ENCODE data around the gene RIMS1.

RIMS1 gene

DNA sequence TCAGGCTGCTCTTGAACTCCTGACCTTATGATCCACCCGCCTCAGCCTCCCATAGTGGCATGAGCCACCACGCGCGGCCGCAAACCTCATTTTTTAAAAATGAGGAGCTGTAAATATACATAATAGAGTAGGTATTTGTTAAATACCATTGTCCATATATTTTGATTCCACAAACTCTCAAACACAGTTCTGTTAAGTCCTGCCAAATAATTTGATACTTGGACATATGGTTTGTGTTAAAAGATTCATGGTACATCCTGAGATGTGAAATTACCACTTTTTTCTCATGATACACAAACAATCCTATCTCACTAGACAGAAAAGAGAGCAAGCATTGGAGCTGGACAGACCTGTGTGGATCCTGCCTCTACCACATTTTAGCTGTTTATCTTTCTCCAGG, 401.5 kb downstream of the RIMS1 start:
- no peak overlapping the region for H3K4me3 ChIP-seq (ENCODE audit: low read depth, low read length)
- DNase-seq (ENCODE audit: low read depth) = no peak
- TF ChIP-seq, protein P1, sequence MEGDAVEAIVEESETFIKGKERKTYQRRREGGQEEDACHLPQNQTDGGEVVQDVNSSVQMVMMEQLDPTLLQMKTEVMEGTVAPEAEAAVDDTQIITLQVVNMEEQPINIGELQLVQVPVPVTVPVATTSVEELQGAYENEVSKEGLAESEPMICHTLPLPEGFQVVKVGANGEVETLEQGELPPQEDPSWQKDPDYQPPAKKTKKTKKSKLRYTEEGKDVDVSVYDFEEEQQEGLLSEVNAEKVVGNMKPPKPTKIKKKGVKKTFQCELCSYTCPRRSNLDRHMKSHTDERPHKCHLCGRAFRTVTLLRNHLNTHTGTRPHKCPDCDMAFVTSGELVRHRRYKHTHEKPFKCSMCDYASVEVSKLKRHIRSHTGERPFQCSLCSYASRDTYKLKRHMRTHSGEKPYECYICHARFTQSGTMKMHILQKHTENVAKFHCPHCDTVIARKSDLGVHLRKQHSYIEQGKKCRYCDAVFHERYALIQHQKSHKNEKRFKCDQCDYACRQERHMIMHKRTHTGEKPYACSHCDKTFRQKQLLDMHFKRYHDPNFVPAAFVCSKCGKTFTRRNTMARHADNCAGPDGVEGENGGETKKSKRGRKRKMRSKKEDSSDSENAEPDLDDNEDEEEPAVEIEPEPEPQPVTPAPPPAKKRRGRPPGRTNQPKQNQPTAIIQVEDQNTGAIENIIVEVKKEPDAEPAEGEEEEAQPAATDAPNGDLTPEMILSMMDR (IDR thresholded peaks at IDR 0.05; ENCODE audit: low read depth, low read length, missing control alignments) = no peak

DNA sequence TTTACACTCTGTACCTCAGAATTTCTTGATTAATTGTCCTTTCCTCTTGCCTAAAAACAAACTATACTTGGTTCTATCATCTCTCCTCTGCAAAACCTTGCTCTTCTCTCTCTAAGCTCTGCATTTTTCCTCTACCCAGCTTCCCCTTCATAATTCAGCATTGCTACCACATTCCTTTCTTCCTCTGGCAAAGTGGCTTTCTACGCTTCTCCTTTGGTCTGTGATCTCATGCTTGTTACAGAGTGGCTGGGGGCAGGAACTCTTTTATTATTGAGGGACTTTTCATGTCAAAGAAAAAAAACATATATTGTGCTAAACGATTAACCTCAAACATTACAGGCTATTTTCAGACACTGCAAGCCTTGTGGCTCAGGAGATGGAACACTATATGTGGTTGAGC, 402.2 kb downstream of the RIMS1 start:
- TF ChIP-seq, protein P1 (IDR thresholded peaks at IDR 0.05; ENCODE audit: low read depth, low read length, missing control alignments) = no peak
- H3K4me3 ChIP-seq (ENCODE audit: low read depth, low read length) = no peak overlapping the region
- no peak for DNase-seq (ENCODE audit: low read depth)

DNA sequence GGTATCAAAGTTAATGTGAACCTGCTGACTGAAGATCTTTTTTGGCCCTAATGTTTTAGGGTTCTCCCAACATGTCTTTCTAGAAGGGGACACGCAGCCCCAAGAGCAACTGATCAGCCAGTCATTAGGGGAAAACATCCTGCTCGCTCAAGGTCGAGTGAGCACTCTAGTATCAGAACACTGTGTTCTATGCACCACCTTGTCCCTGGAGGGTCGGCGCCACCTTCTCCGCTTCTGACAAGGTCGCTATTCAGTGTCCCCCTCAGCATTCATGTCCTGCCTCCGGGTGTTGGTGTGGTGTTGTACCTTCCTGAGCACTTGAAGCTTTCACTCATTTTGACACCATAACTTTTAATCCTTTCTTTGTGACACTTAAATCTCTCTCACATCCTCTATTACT, 404.3 kb downstream of the RIMS1 start:
- TF ChIP-seq, protein P1 (IDR thresholded peaks at IDR 0.05; ENCODE audit: low read depth, low read length, missing control alignments) = no peak
- no peak overlapping the region for H3K4me3 ChIP-seq (ENCODE audit: low read depth, low read length)
- no peak for DNase-seq (ENCODE audit: low read depth)

DNA sequence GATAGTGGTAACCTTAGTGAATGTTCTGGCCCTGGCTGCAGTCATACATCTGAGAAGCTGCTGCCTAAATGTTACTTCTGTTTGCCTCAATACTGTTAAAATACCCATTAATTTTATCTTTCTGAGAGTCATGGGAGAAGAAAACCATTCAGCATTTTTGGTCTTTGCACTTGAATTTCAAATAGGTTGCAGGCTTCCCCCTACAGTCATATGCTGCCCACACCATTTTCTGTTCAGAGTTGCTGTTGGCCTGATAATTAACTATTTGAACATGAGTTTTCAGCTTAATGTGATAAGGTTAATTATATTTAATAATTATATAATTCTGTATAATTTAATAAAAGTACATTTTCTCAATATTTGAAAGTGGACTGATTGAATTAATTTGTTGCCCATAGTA, 410.0 kb downstream of the RIMS1 start:
- TF ChIP-seq, protein P1 (IDR thresholded peaks at IDR 0.05; ENCODE audit: low read depth, low read length, missing control alignments) = no peak
- H3K4me3 ChIP-seq (ENCODE audit: low read depth, low read length) = no peak overlapping the region
- no peak for DNase-seq (ENCODE audit: low read depth)

DNA sequence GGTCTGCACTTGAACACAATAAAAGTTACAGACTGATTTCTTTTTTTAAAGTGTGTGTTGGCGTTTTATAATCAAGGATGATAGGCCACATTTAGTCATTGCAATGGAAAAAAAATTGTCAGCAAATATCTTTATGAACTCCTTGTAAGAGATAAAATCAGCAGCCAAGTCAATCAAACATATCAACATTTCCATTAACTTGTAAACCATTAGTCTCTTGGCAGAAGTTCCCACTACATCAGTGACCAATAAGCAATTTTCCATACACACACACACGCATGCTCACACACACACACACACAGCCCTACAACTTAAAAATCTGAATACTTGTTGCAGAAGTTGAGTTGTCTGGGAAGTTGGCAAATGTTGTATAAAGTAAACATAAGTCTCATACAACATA, 419.6 kb downstream of the RIMS1 start:
- DNase-seq (ENCODE audit: low read depth) = no peak
- no peak overlapping the region for H3K4me3 ChIP-seq (ENCODE audit: low read depth, low read length)
- TF ChIP-seq, protein P1 (IDR thresholded peaks at IDR 0.05; ENCODE audit: low read depth, low read length, missing control alignments) = no peak

DNA sequence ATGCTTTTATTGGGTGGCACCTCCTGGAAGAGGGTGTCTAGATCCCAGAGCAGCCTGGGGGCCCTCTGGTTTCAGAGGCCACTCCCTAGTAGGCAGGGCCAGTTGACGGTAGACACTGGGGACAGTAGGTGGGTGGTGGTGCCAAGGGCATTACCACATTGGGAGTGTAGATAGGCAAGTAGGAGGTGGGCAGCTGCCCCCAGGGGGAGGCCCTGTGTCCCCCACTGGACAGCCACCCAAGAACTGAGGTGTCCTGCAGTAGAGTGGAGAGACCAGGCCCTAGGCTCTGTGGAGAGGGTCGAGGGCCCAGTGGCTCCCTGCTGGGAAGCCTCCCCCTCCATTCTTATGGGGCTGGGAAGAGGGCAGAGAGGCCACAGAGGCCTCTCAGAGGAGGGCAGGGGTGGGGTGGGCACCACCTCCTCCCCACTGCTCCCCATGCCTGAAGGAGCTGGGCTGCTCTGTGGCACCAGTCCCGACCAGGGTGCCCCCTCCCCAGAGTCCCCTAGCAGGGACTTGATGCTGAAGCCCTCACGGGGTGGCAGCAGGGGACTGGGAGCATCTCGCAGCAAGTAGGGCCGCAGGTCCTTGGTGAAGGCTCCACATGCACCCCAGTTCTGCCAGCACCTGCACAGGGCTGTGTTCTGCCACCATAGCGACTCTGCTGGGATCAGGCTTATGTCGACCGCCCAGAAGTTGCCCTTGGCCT, 430.5 kb downstream of the RIMS1 start:
- TF ChIP-seq, protein P1 (IDR thresholded peaks at IDR 0.05; ENCODE audit: low read depth, low read length, missing control alignments) = no peak
- H3K4me3 ChIP-seq (ENCODE audit: low read depth, low read length) = no peak overlapping the region
- DNase-seq (ENCODE audit: low read depth) = no peak

DNA sequence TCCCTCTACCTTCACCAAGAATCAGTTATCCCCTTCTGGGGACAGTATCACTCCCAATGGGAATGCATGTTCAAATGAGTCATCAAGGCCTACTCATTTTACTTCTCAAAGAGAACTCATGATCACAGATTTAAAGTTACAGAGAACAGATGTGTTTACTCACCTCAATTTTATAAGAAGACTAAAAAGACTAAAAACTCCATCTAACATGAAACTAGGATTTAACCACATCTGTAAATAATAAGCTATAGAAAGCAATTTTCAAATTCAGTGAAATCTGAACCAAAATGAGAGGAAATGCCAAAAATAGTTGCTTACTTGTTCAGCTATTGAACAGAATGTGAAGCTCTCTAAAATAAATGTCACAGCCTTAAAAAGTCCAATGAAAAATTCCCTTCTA, 435.4 kb downstream of the RIMS1 start:
- H3K4me3 ChIP-seq (ENCODE audit: low read depth, low read length) = no peak overlapping the region
- DNase-seq (ENCODE audit: low read depth) = no peak
- TF ChIP-seq, protein P1 (IDR thresholded peaks at IDR 0.05; ENCODE audit: low read depth, low read length, missing control alignments) = no peak
